ENCODE measurements around the gene ZNF526.

DNA sequence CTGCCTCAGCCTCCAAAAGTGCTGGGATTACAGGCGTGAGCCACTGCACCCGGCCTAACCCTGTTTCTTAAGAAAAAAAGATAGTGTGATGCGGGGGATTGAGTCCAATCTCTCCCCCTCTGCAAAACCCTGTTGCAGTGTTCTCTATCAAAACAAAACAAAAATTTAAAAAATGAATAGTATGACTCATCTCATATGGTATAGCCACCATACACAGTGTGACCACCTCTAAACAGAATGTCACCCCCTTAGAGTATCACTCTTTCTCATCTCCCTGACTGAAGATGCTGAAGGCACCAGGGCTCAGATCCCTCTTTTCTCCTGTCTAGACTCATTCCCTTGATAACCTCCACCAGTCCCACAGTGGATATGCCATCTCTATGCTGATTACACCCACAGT lies 41.7 kb downstream of the ZNF526 start:
- TF ChIP-seq POLR2A (IDR thresholded peaks at IDR 0.05) (no peak), EP300 (IDR thresholded peaks at IDR 0.05) (no peak)
- TF ChIP-seq, protein P1, sequence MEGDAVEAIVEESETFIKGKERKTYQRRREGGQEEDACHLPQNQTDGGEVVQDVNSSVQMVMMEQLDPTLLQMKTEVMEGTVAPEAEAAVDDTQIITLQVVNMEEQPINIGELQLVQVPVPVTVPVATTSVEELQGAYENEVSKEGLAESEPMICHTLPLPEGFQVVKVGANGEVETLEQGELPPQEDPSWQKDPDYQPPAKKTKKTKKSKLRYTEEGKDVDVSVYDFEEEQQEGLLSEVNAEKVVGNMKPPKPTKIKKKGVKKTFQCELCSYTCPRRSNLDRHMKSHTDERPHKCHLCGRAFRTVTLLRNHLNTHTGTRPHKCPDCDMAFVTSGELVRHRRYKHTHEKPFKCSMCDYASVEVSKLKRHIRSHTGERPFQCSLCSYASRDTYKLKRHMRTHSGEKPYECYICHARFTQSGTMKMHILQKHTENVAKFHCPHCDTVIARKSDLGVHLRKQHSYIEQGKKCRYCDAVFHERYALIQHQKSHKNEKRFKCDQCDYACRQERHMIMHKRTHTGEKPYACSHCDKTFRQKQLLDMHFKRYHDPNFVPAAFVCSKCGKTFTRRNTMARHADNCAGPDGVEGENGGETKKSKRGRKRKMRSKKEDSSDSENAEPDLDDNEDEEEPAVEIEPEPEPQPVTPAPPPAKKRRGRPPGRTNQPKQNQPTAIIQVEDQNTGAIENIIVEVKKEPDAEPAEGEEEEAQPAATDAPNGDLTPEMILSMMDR (IDR thresholded peaks at IDR 0.05): no peak
